HepG2 (cell line): ENCODE results near the gene PASK. TPM values are rescaled to one million over a fixed set of nuclear protein-coding genes. Genes with fewer than 3 reads are reported as not detected.

ENCODE experiments used
- ATAC-seq: fragments of 200-7000 bp; cut with Tn5 transposase; 3 replicates; pipeline ENCODE4 v1.9.1; 2020; ENCODE audit warnings: mild to moderate bottlenecking, moderate library complexity
- BruUV-seq: library from RNA; stranded (reverse); fragments of 400-500 nt; replicated peaks from 2 replicates; lab custom pipeline; 2021; lab: Mats Ljungman, UMichigan
- CTCF ChIA-PET: fragments of 300-600 bp; formaldehyde crosslinking; extraction: SDS; loops from one replicate; lab custom pipeline; 2021; ENCODE audit warnings: low total read pairs, inconsistent platforms, low intra/inter-chr PET ratio; lab: Yijun Ruan, JAX
- POLR2A ChIA-PET: fragments of 350-600 bp; sonication (Branson Sonifier 250); formaldehyde crosslinking; loops from one replicate; lab custom pipeline; 2020; ENCODE audit warnings: antibody characterized with exemption, inconsistent platforms; lab: Yijun Ruan, JAX
- DNase-seq: peaks from one replicate; pipeline ENCODE4 v3.0.0-alpha.2; 2015; ENCODE audit warnings: low spot score
- FAIRE-seq: peaks from 3 replicates; lab custom pipeline; 2011; peaks lifted over from hg19 to GRCh38; lab: Jason Lieb, UNC
- H2AFZ ChIP-seq: one replicate; pipeline ENCODE4 v1.6.1; 2011; ENCODE audit warnings: low read length, inconsistent platforms
- H3K27ac ChIP-seq: fragments of 300-600 bp; 3 replicates; pipeline ENCODE4 v1.8.0; 2011; ENCODE audit warnings: mixed run types, mild to moderate bottlenecking, mixed read lengths, low read length, inconsistent platforms; ENCODE audit not compliant: insufficient read depth; ENCODE audit errors: extremely low read length
- H3K27me3 ChIP-seq, 2 experiments: fragments of 200-600 bp in 1 of 2; 2 replicates in 1 of 2; 3 replicates in 1 of 2; pipeline versions ENCODE4 v1.6.0 to v1.8.0; 2011; ENCODE audit warnings: low read length in 2 of 2, mild to moderate bottlenecking in 2 of 2, moderate library complexity in 2 of 2, inconsistent platforms in 1 of 2; ENCODE audit not compliant: insufficient read depth in 2 of 2, control insufficient read depth in 1 of 2
- H3K36me3 ChIP-seq, 2 experiments: fragments of 200-600 bp in 1 of 2; replicated peaks in 1 of 2; 2 replicates in 1 of 2; 3 replicates in 1 of 2; pipeline versions ENCODE4 v1.5.1 to v1.8.0; 2011; ENCODE audit warnings: low read length in 2 of 2, inconsistent platforms in 1 of 2; ENCODE audit not compliant: insufficient read depth in 2 of 2, control insufficient read depth in 1 of 2
- H3K4me1 ChIP-seq: 2 replicates; pipeline ENCODE4 v1.5.1; 2012; ENCODE audit warnings: low read length, inconsistent platforms; ENCODE audit not compliant: insufficient read depth
- H3K4me2 ChIP-seq: 2 replicates; pipeline ENCODE4 v1.6.0; 2011; ENCODE audit warnings: low read depth, low read length, inconsistent platforms
- H3K4me3 ChIP-seq, 3 experiments: fragments of 200-600 bp in 1 of 3; sonication (generic), shearing (Covaris generic) in 1 of 3; replicated peaks in 1 of 3; 2 replicates each; pipeline ENCODE4 v1.5.1; 2011 to 2016; ENCODE audit warnings: low read length in 3 of 3, inconsistent platforms in 2 of 3, low read depth in 2 of 3, mild to moderate bottlenecking in 2 of 3, control low read depth in 1 of 3, mixed read lengths in 1 of 3; ENCODE audit not compliant: insufficient read depth in 1 of 3
- H3K79me2 ChIP-seq: one replicate; pipeline ENCODE4 v1.6.1; 2011; ENCODE audit warnings: low read length, inconsistent platforms; ENCODE audit not compliant: insufficient read depth
- H3K9ac ChIP-seq: 2 replicates; pipeline ENCODE4 v1.6.0; 2011; ENCODE audit warnings: mild to moderate bottlenecking, low read depth, low read length, inconsistent platforms; ENCODE audit not compliant: insufficient read depth
- H3K9me3 ChIP-seq: 2 replicates; pipeline ENCODE4 v1.5.1; 2012; ENCODE audit warnings: mild to moderate bottlenecking, low read length
- H4K20me1 ChIP-seq: 2 replicates; pipeline ENCODE4 v1.6.0; 2011; ENCODE audit warnings: inconsistent platforms, mild to moderate bottlenecking, low read length, moderate library complexity; ENCODE audit not compliant: insufficient read depth
- CEBPB ChIP-seq: IDR thresholded peaks from 2 replicates; pipeline ENCODE4 v1.6.1; 2011; ENCODE audit warnings: low read depth, low read length, improper control_type of control experiment, borderline replicate concordance
- HDAC1 ChIP-seq: sonication (generic); formaldehyde crosslinking; IDR thresholded peaks from 2 replicates; pipeline ENCODE4 v1.5.1; 2020; ENCODE audit warnings: mild to moderate bottlenecking, missing genetic modification reagents
- ZNF776 ChIP-seq: sonication (generic); formaldehyde crosslinking; IDR thresholded peaks from 2 replicates; pipeline ENCODE4 v1.4.0; 2020; ENCODE audit warnings: mild to moderate bottlenecking, missing genetic modification reagents
- WGBS: methylation state at CpG from one replicate; pipeline ENCODE4 v1.1.6; 2017; ENCODE audit warnings: low lambda C conversion rate; 5-methylcytosine and 5-hydroxymethylcytosine counted together
- in situ Hi-C: cut with HindIII; loops from 2 replicates; pipeline ENCODE4 v1.10.0; 2017; ENCODE audit warnings: low pct_unique_long_range_greater_than_20kb; ENCODE audit not compliant: extremely low pct_ligation_motif_present
- intact Hi-C: fragments of 100-400 bp; cut with micrococcal nuclease; formaldehyde crosslinking; loops from one replicate; pipeline ENCODE4 v1.10.0; 2022; ENCODE audit not compliant: unreplicated experiment
- polyA plus RNA-seq, 8 experiments: library from polyadenylated mRNA; depleted of rRNA in 3 of 8; stranded (reverse) in 7 of 8; unstranded in 1 of 8; fragments of >200 nt; fragmentation: Illumina TruSeq in 4 of 8; extraction: Trizol in 4 of 8; gene quantifications; 2 replicates each; pipeline versions ENCODE4 v1.2.1 to v1.2.3, GENCODE V29; 2011 to 2016; ENCODE audit warnings: low read depth in 4 of 8, missing spikeins in 1 of 8, mixed read lengths in 1 of 8; ENCODE audit not compliant: insufficient read depth in 1 of 8
- small RNA-seq, 3 experiments: library from RNA; depleted of rRNA; stranded (forward); fragments of <200 nt; gene quantifications; one replicate each; pipeline ENCODE3, GENCODE V24; 2012; ENCODE audit warnings: low read depth in 2 of 3, low replicate concordance in 1 of 3; ENCODE audit not compliant: insufficient read length in 3 of 3, insufficient read depth in 2 of 3
- total RNA-seq, 5 experiments: library from RNA; depleted of rRNA; stranded (reverse); fragments of >200 nt; fragmentation: Illumina TruSeq; extraction: Trizol; gene quantifications; 2 replicates each; pipeline ENCODE4 v1.2.3, GENCODE V29; 2016; ENCODE audit warnings: low read depth in 1 of 5
- TF ChIP-seq, protein P1 (sequence below): IDR thresholded peaks from 2 replicates; pipeline ENCODE4 v1.6.1; 2016; ENCODE audit warnings: low read depth, control low read depth

Gene PASK
- total and polyA plus RNA-seq, 2 of the 13 experiments (the other 11 are each of a cell fraction or from before 2014, with no cell fraction given): 6.9 to 17.0 TPM

DNA sequence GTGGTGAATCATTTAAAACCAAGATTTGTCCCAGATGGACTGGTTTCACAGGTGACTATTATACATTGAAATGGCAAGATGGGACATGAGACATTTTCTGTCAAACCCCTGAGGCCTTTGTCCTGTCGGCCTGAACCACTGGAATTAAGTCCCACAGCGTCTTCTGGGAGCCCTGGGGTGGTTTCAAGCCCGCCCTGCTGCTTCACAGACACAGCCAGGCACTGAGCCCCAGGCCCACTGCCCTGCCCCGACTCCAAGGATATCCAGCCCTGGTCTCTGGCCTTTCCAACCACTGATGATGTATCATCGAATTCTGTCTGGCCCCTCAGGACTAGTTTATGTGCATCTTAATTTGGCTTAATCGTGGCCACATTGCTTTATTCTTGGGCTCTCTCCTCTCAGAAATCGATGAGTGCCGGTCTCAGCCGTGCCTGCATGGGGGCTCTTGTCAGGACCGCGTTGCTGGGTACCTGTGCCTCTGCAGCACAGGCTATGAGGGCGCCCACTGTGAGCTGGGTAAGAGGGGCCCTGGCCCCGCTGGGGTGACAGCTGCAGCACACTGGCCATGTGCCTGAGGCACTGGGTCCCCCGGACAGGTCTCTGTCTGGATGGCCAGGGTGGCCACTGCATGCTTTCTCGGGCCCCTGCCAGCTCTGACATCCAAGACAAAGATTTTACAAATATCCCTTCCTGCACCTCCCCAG is 86.7 kb downstream of the PASK start:
- no TSS peak for BruUV-seq
- Histone ChIP-seq H3K4me3 (no peak overlapping the region), H3K4me1 (0 out of 2 replicates have a peak, but pooled peaks cover 8% of the 10 kb centered on the region), H3K9ac (no peak overlapping the region), H3K4me2 (no peak overlapping the region), H3K27ac (no peak overlapping the region), H4K20me1 (no peaks in the 10 kb centered on the region; the same call in 1 of the 2 replicates), H2AFZ (no peak overlapping the region), H3K36me3 (no peaks in the 10 kb centered on the region), H3K9me3 (no peaks in the 10 kb centered on the region), H3K27me3 (peaks cover 8 to 36% of the 10 kb centered on the region in 2 experiments), H3K79me2 (no peaks in the 10 kb centered on the region)
- no peak for FAIRE-seq
- no peak for DNase-seq
- ChIA-PET POLR2A (no interaction called here), CTCF (no interaction called here)
- intact Hi-C loops: loop anchor here (2.0 kb wide), 1 partner anchor 212 kb away; no protein-coding TSS in a partner anchor
- 56% methylated on average over 10 of the region's 15 CpGs for WGBS
- TF ChIP-seq, protein P1, sequence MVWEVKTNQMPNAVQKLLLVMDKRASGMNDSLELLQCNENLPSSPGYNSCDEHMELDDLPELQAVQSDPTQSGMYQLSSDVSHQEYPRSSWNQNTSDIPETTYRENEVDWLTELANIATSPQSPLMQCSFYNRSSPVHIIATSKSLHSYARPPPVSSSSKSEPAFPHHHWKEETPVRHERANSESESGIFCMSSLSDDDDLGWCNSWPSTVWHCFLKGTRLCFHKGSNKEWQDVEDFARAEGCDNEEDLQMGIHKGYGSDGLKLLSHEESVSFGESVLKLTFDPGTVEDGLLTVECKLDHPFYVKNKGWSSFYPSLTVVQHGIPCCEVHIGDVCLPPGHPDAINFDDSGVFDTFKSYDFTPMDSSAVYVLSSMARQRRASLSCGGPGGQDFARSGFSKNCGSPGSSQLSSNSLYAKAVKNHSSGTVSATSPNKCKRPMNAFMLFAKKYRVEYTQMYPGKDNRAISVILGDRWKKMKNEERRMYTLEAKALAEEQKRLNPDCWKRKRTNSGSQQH (CRISPR knock-in tag): no peak
- no peak for TF ChIP-seq ZNF776 (CRISPR knock-in tag)
- in situ Hi-C loops: no loop called here
- no peak for ATAC-seq

- peak; percentile 43; the same call in 1 of the 2 replicates for TF ChIP-seq CEBPB
- TF ChIP-seq HDAC1 (CRISPR knock-in tag): no peak
- no peak for DNase-seq
- H3K4me1 ChIP-seq: 0 out of 2 replicates have a peak, but pooled peaks cover 8% of the 10 kb centered on the region
- ChIA-PET POLR2A (no interaction called here), CTCF (no interaction called here)
- ATAC-seq: no peak
- no peaks in the 10 kb centered on the region for H3K36me3 ChIP-seq
- intact Hi-C loops (no loop called here), in situ Hi-C loops (no loop called here)
- no peaks in the 10 kb centered on the region for H3K9me3 ChIP-seq
- no peak overlapping the region for H3K27ac ChIP-seq
- no peaks in the 10 kb centered on the region for H3K79me2 ChIP-seq
- 51% methylated on average over 6 of the region's 6 CpGs for WGBS
- FAIRE-seq: peak; percentile 26
- H3K9ac ChIP-seq: no peak overlapping the region
- H3K27me3 ChIP-seq: peaks cover 8 to 27% of the 10 kb centered on the region in 2 experiments
- H4K20me1 ChIP-seq: no peaks in the 10 kb centered on the region; the same call in 1 of the 2 replicates
- BruUV-seq: no TSS peak
- H3K4me2 ChIP-seq: no peak overlapping the region
- no peak overlapping the region for H3K4me3 ChIP-seq
- no peak overlapping the region for H2AFZ ChIP-seq
These were observed 88.0 kb downstream of the PASK start for GRCh38 chr2:241061275-241061674.

Small RNAs within 50 kb of the gene (small RNA-seq; reads per million reads assigned to genes)
- 0 reads per million in 3 experiments for gene AC005237.2

Other genes with a start within 250 kb of the PASK start
- gene CROCC2, start 243.1 kb downstream of the PASK start, total RNA-seq (2016; rRNA removed; fragmentation: Illumina TruSeq; extraction: Trizol): not detected in 2 replicates
- gene CROCC2, start 243.1 kb downstream of the PASK start, polyA plus RNA-seq (2011; rRNA removed): not detected in 2 replicates
- 0.15 TPM in 1 of 2 replicates, not detected in the other for gene SNED1, start 150.9 kb downstream of the PASK start, total RNA-seq (2016; rRNA removed; fragmentation: Illumina TruSeq; extraction: Trizol)
- 0.35 and 0.65 TPM in 2 replicates for gene SNED1, start 150.9 kb downstream of the PASK start, polyA plus RNA-seq (2011; rRNA removed)
- 59.8 and 61.5 TPM in 2 replicates for gene MTERF4, start 47.2 kb downstream of the PASK start, total RNA-seq (2016; rRNA removed; fragmentation: Illumina TruSeq; extraction: Trizol)
- gene MTERF4, start 47.2 kb downstream of the PASK start, polyA plus RNA-seq (2011; rRNA removed): 37.1 and 50.5 TPM in 2 replicates
- 67.9 and 77.2 TPM in 2 replicates for gene PPP1R7, start 995 bp upstream of the PASK start, total RNA-seq (2016; rRNA removed; fragmentation: Illumina TruSeq; extraction: Trizol)
- gene PPP1R7, start 995 bp upstream of the PASK start, polyA plus RNA-seq (2011; rRNA removed): 27.4 and 33.3 TPM in 2 replicates
- gene ANO7, start 39.2 kb upstream of the PASK start, total RNA-seq (2016; rRNA removed; fragmentation: Illumina TruSeq; extraction: Trizol): 3.7 and 4.9 TPM in 2 replicates
- 4.1 and 4.9 TPM in 2 replicates for gene ANO7, start 39.2 kb upstream of the PASK start, polyA plus RNA-seq (2011; rRNA removed)
- 707 and 912 TPM in 2 replicates for gene HDLBP, start 166.2 kb upstream of the PASK start, total RNA-seq (2016; rRNA removed; fragmentation: Illumina TruSeq; extraction: Trizol)
- 434 and 464 TPM in 2 replicates for gene HDLBP, start 166.2 kb upstream of the PASK start, polyA plus RNA-seq (2011; rRNA removed)
- 493 and 750 TPM in 2 replicates for gene SEPTIN2, start 166.5 kb upstream of the PASK start, total RNA-seq (2016; rRNA removed; fragmentation: Illumina TruSeq; extraction: Trizol)
- gene SEPTIN2, start 166.5 kb upstream of the PASK start, polyA plus RNA-seq (2011; rRNA removed): 579 and 733 TPM in 2 replicates
- 43.3 and 45.4 TPM in 2 replicates for gene FARP2, start 206.8 kb upstream of the PASK start, total RNA-seq (2016; rRNA removed; fragmentation: Illumina TruSeq; extraction: Trizol)
- 28.0 and 29.5 TPM in 2 replicates for gene FARP2, start 206.8 kb upstream of the PASK start, polyA plus RNA-seq (2011; rRNA removed)